ENCODE results near the gene ETV4.
A peak's percentile ranks its signal among the peaks of the same experiment; 100 is the strongest.

Gene ETV4

DNA sequence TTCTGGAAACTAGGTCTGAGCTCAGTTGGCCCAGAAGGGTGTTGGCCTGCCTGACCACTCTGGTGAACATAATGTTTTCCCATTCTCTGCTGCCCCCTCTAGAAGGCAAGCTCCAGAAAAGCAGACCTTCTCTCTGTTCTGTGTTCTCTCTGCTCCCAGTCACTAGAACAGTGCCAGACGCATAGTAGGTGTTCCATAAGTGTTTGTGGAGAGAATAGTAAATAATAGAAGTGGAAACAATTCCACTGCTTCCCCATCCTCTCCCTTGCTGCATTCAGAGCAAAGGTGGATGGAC lies 32.2 kb upstream of the ETV4 start:
- TF ChIP-seq CTCF (conservative IDR thresholded peaks at IDR 0.05; ENCODE audit: low read length) = no peak
- no peak overlapping the region for H3K4me3 ChIP-seq (ENCODE audit: low read length)
- no peak for DNase-seq (ENCODE audit: low read depth)

- no peak for TF ChIP-seq CTCF (conservative IDR thresholded peaks at IDR 0.05; ENCODE audit: low read length)
Observed at GRCh38 chr17:43577664-43578403, 31.7 kb upstream of the ETV4 start.

GRCh38 chr17:43576563-43577229 lies 30.6 kb upstream of the ETV4 start:
- H3K4me3 ChIP-seq (ENCODE audit: low read length) = no peak overlapping the region
- TF ChIP-seq CTCF (conservative IDR thresholded peaks at IDR 0.05; ENCODE audit: low read length) = peak; percentile 87
- DNase-seq (ENCODE audit: low read depth) = peak; percentile 61

More at GRCh38 chr17:43577664-43578403, 31.7 kb upstream of the ETV4 start:
- DNase-seq (ENCODE audit: low read depth) = no peak
- no peak overlapping the region for H3K4me3 ChIP-seq (ENCODE audit: low read length)

- no peak overlapping the region for H3K4me3 ChIP-seq (ENCODE audit: low read length)
- no peak for DNase-seq (ENCODE audit: low read depth)
- TF ChIP-seq CTCF (conservative IDR thresholded peaks at IDR 0.05; ENCODE audit: low read length) = no peak
Observed at GRCh38 chr17:43574896-43575525, 28.9 kb upstream of the ETV4 start.

DNA sequence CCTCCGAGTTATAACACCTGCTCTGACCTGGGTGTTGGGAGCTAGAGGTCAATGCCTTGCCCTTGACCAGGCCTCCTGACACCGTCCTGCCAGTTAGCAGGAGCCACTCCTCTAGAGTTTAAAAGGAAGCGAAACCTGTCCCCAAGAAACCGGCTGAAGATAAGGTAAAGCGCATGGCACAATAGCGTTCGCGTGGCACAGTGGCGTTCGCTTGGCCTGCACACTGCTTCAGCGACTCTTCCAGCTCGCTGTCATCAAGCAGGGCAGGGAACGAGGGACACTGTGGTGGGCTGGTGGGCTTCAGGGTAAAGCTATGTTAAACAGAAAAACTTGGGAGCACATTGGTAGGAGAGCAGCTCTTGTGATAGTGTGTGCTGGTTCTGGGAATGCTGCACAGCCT lies 28.2 kb upstream of the ETV4 start:
- TF ChIP-seq CTCF (conservative IDR thresholded peaks at IDR 0.05; ENCODE audit: low read length) = no peak
- H3K4me3 ChIP-seq (ENCODE audit: low read length) = no peak overlapping the region
- no peak for DNase-seq (ENCODE audit: low read depth)

DNA sequence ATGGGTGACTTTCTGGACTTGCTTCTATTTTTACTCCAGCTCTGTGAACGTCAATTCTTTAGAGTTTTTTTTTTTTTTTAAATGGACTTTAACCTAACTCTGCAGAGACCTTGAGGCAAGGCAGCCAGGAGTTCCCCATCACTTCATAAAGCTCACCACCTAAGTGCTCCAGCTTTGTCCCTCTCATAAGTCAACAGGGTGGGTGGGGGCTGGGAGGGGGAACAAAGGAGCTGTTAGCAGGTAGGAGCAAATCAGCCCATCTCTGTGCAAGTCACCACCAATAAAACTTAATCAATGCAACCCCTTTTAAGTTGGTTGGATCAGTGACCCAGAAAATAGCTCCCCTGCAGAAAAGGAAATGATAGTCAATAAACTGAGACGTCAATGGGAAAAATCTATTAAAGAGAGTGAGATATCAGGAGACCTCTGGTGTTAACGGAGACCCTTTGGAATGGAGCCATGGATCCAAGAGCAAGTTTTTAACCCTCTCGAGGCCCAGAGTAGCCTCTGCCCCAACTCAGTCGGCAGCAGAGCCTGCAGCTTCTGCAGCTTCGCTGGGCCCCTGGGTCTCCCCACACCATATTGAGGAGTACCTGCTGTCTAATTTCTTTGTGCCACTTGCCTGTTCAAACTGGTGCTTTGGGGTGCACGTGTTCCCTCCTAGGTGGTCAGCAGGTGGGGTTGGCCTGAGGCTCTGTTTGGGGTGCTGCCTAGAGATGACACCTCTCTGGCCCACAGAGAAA lies 27.6 kb upstream of the ETV4 start:
- TF ChIP-seq CTCF (conservative IDR thresholded peaks at IDR 0.05; ENCODE audit: low read length) = no peak
- H3K4me3 ChIP-seq (ENCODE audit: low read length) = no peak overlapping the region
- DNase-seq (ENCODE audit: low read depth) = no peak

Data from AG10803 (cell line).